Osteocyte (in vitro differentiated cells): ENCODE measurements around the gene EDA2R. TPM values are rescaled to one million over a fixed set of nuclear protein-coding genes. Genes with fewer than 3 reads are reported as not detected.

Source experiments
- DNase-seq: peaks from one replicate; pipeline ENCODE4 v3.0.0; 2021; ENCODE audit warnings: mixed read lengths; ENCODE audit not compliant: unreplicated experiment; ENCODE audit errors: extremely low spot score
- H3K27ac Mint-ChIP-seq: one replicate; pipeline ENCODE4 v1.8.0; 2021; ENCODE audit warnings: mild to moderate bottlenecking, mixed read lengths; ENCODE audit not compliant: unreplicated experiment
- H3K27me3 Mint-ChIP-seq: one replicate; pipeline ENCODE4 v1.8.0; 2021; ENCODE audit warnings: mixed read lengths; ENCODE audit not compliant: unreplicated experiment
- H3K36me3 Mint-ChIP-seq: one replicate; pipeline ENCODE4 v1.8.0; 2021; ENCODE audit warnings: mixed read lengths; ENCODE audit not compliant: unreplicated experiment
- H3K4me1 Mint-ChIP-seq: one replicate; pipeline ENCODE4 v1.8.0; 2021; ENCODE audit warnings: mixed read lengths; ENCODE audit not compliant: unreplicated experiment
- H3K4me3 Mint-ChIP-seq: one replicate; pipeline ENCODE4 v1.8.0; 2021; ENCODE audit warnings: mild to moderate bottlenecking, moderate library complexity, mixed read lengths; ENCODE audit not compliant: unreplicated experiment
- H3K9me3 Mint-ChIP-seq: one replicate; pipeline ENCODE4 v1.8.0; 2021; ENCODE audit warnings: mixed read lengths; ENCODE audit not compliant: unreplicated experiment
- total RNA-seq: library from RNA; stranded (reverse); gene quantifications from 2 replicates; pipeline ENCODE4 v1.2.1, GENCODE V29; 2021
- TF ChIP-seq, protein P1 (sequence below): fragments of 200-600 bp; sonication (generic); IDR thresholded peaks from 2 replicates; pipeline ENCODE4 v1.5.0; 2021; ENCODE audit warnings: antibody characterized with exemption, mild to moderate bottlenecking, moderate library complexity

EDA2R gene
- total RNA-seq, 1 donor from 2014 or later: 2.3 TPM

DNA sequence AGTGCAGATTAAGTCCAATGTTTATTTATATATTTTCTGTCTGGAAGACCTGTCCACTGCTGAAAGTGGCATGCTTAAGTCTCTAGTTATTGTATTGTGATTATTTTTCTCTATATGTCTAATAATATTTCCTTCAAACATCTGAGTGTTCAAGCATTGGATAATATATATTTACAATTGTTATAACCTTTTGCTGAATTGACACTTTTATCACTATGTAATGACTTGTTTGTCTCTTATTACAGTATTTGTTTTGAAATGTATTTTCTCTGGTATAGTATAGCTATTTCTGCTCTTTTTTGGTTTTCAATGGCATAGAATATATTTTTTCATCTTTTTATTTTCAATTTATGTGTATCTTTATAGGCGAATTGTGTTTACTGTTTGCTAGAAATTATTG lies 59.7 kb downstream of the EDA2R start:
- Mint-ChIP-seq H3K27me3 (no peaks in the 10 kb centered on the region), H3K4me3 (no peak overlapping the region), H3K9me3 (peaks cover 48% of the 10 kb centered on the region), H3K27ac (no peak overlapping the region), H3K36me3 (no peaks in the 10 kb centered on the region), H3K4me1 (no peaks in the 10 kb centered on the region)
- TF ChIP-seq, protein P1, sequence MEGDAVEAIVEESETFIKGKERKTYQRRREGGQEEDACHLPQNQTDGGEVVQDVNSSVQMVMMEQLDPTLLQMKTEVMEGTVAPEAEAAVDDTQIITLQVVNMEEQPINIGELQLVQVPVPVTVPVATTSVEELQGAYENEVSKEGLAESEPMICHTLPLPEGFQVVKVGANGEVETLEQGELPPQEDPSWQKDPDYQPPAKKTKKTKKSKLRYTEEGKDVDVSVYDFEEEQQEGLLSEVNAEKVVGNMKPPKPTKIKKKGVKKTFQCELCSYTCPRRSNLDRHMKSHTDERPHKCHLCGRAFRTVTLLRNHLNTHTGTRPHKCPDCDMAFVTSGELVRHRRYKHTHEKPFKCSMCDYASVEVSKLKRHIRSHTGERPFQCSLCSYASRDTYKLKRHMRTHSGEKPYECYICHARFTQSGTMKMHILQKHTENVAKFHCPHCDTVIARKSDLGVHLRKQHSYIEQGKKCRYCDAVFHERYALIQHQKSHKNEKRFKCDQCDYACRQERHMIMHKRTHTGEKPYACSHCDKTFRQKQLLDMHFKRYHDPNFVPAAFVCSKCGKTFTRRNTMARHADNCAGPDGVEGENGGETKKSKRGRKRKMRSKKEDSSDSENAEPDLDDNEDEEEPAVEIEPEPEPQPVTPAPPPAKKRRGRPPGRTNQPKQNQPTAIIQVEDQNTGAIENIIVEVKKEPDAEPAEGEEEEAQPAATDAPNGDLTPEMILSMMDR: no peak
- no peak for DNase-seq

DNA sequence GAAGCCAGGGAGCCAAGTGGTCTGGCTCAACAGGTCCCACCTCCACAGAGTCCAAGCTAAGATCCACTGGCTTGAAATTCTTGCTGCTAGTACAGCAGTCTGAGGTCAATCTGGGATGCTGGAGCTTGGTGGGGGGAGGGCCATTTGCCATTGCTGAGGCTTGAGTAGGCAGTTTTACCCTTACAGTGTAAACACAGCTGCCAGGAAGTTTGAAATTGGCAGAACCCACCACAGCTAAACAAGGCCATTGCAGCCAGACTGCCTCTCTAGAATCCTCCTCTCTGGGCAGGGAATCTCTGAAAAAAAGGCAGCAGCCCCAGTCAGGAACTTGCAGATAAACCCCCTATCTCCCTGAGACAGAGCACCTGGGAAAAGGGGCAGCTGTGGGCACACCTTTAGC lies 84.9 kb downstream of the EDA2R start:
- Mint-ChIP-seq H3K4me3 (no peak overlapping the region), H3K27me3 (no peaks in the 10 kb centered on the region), H3K27ac (no peak overlapping the region), H3K36me3 (no peaks in the 10 kb centered on the region), H3K4me1 (no peaks in the 10 kb centered on the region), H3K9me3 (peaks cover 34% of the 10 kb centered on the region)
- no peak for DNase-seq
- TF ChIP-seq, protein P1: no peak

DNA sequence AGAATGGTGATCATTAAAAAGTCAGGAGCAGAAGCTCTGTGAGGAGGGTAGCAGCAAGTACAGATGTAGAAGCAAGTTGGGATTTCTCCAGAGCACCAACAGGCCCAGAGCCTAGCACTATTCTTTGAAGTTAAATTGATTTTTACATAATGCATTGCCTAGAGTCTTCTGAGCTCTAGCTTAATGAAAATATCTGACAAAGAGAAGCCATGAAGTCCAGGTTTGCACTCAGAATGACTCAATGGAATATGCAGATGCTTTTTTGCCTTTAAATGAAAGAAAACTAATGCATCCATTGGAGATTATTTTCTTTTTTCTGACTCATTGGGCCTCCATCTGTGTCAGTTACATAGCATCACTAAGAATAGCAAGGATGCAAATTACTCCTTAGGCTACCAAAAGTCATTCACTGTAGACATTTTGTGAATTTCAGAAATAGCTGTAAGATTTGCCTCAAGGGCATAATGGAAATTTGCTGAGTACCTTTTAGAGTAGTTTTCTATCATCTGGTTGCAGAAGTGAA lies 91.0 kb downstream of the EDA2R start:
- no peaks in the 10 kb centered on the region for H3K4me1 Mint-ChIP-seq
- TF ChIP-seq, protein P1: no peak
- no peak for DNase-seq
- H3K36me3 Mint-ChIP-seq: no peaks in the 10 kb centered on the region
- peaks cover 38% of the 10 kb centered on the region for H3K9me3 Mint-ChIP-seq
- no peaks in the 10 kb centered on the region for H3K27me3 Mint-ChIP-seq
- no peak overlapping the region for H3K4me3 Mint-ChIP-seq
- H3K27ac Mint-ChIP-seq: no peak overlapping the region
